HepG2 (cell line): ENCODE measurements around the gene FNDC3B. TPM values are rescaled to one million over a fixed set of nuclear protein-coding genes. Genes with fewer than 3 reads are reported as not detected.

Source experiments
- BORCS8-MEF2B ChIP-seq: sonication (generic); formaldehyde crosslinking; IDR thresholded peaks from 2 replicates; pipeline ENCODE4 v1.8.0; 2022; ENCODE audit warnings: mild to moderate bottlenecking, missing genetic modification reagents
- CC2D1A ChIP-seq: sonication (generic); formaldehyde crosslinking; IDR thresholded peaks from 2 replicates; pipeline ENCODE4 v1.8.1; 2023; ENCODE audit warnings: mild to moderate bottlenecking, missing genetic modification reagents
- HDAC2 ChIP-seq: sonication (generic); formaldehyde crosslinking; IDR thresholded peaks from 2 replicates; pipeline ENCODE4 v1.4.0; 2020; ENCODE audit warnings: missing genetic modification reagents
- HNRNPUL1 ChIP-seq: fragments of 200-400 bp; formaldehyde crosslinking; IDR thresholded peaks from 2 replicates; pipeline ENCODE4 v1.6.1; 2017; ENCODE audit warnings: low read depth, mild to moderate bottlenecking, low read length, moderate library complexity
- HOMEZ ChIP-seq: IDR thresholded peaks from 2 replicates; pipeline ENCODE4 v1.6.1; 2016; ENCODE audit warnings: low read depth
- IKZF5 ChIP-seq: IDR thresholded peaks from 2 replicates; pipeline ENCODE4 v1.6.1; 2018; ENCODE audit warnings: missing genetic modification reagents, mild to moderate bottlenecking, missing compliant biosample characterization
- LCORL ChIP-seq, 2 experiments: fragments of 450-650 bp in 1 of 2; sonication (generic) in 1 of 2; formaldehyde crosslinking in 1 of 2; IDR thresholded peaks; 2 replicates each; pipeline versions ENCODE4 v1.5.0 to v1.6.1; 2017 to 2020; ENCODE audit warnings: antibody characterized with exemption in 1 of 2, missing genetic modification reagents in 1 of 2
- MEF2D ChIP-seq: sonication (generic); formaldehyde crosslinking; IDR thresholded peaks from 2 replicates; pipeline ENCODE4 v1.5.1; 2020; ENCODE audit warnings: mild to moderate bottlenecking, missing genetic modification reagents
- MXD4 ChIP-seq: IDR thresholded peaks from 2 replicates; pipeline ENCODE4 v1.6.1; 2016; ENCODE audit warnings: mild to moderate bottlenecking, missing biosample characterization, missing genetic modification reagents
- MYC ChIP-seq: sonication (generic); formaldehyde crosslinking; IDR thresholded peaks from 2 replicates; pipeline ENCODE4 v1.9.0; 2021; ENCODE audit warnings: missing genetic modification reagents, borderline replicate concordance
- MYPOP ChIP-seq: sonication (generic); formaldehyde crosslinking; IDR thresholded peaks from 2 replicates; pipeline ENCODE4 v1.8.1; 2023; ENCODE audit warnings: mild to moderate bottlenecking, moderate library complexity, missing genetic modification reagents
- NFIB ChIP-seq: sonication (generic); formaldehyde crosslinking; IDR thresholded peaks from 2 replicates; pipeline ENCODE4 v1.9.0; 2021; ENCODE audit warnings: missing genetic modification reagents, mild to moderate bottlenecking, borderline replicate concordance
- RARA ChIP-seq: IDR thresholded peaks from 2 replicates; pipeline ENCODE4 v1.6.1; 2016; ENCODE audit warnings: missing genetic modification reagents, missing compliant biosample characterization
- RXRB ChIP-seq: IDR thresholded peaks from 2 replicates; pipeline ENCODE4 v1.6.1; 2016; ENCODE audit warnings: borderline replicate concordance, missing genetic modification reagents, missing compliant biosample characterization
- SSRP1 ChIP-seq: IDR thresholded peaks from 2 replicates; pipeline ENCODE4 v1.6.1; 2016; ENCODE audit warnings: control low read depth
- YEATS4 ChIP-seq: sonication (generic); formaldehyde crosslinking; IDR thresholded peaks from 2 replicates; pipeline ENCODE4 v1.4.0; 2020; ENCODE audit warnings: missing genetic modification reagents, borderline replicate concordance
- ZC3H13 ChIP-seq: sonication (generic); formaldehyde crosslinking; IDR thresholded peaks from 2 replicates; pipeline ENCODE4 v1.8.1; 2023; ENCODE audit warnings: mild to moderate bottlenecking, missing genetic modification reagents, moderate library complexity
- ZFP91 ChIP-seq: sonication (generic); formaldehyde crosslinking; IDR thresholded peaks from 2 replicates; pipeline ENCODE4 v1.9.0; 2022; ENCODE audit warnings: missing genetic modification reagents, mild to moderate bottlenecking, borderline replicate concordance
- ZNF34 ChIP-seq: sonication (generic); formaldehyde crosslinking; IDR thresholded peaks from 2 replicates; pipeline ENCODE4 v1.4.0; 2020; ENCODE audit warnings: mild to moderate bottlenecking, missing genetic modification reagents, borderline replicate concordance
- ZNF547 ChIP-seq: sonication (generic); formaldehyde crosslinking; IDR thresholded peaks from 2 replicates; pipeline ENCODE4 v1.5.1; 2020; ENCODE audit warnings: mild to moderate bottlenecking, missing genetic modification reagents
- ZNF577 ChIP-seq: sonication (generic); formaldehyde crosslinking; IDR thresholded peaks from 2 replicates; pipeline ENCODE4 v1.4.0; 2020; ENCODE audit warnings: mild to moderate bottlenecking, low read depth, missing genetic modification reagents, borderline replicate concordance
- ZNF670 ChIP-seq: sonication (generic); formaldehyde crosslinking; IDR thresholded peaks from 2 replicates; pipeline ENCODE4 v1.8.0; 2022; ENCODE audit warnings: mild to moderate bottlenecking, missing genetic modification reagents, borderline replicate concordance
- ZNF747 ChIP-seq: sonication (generic); formaldehyde crosslinking; IDR thresholded peaks from 2 replicates; pipeline ENCODE4 v1.8.1; 2023; ENCODE audit warnings: missing genetic modification reagents, mild to moderate bottlenecking, borderline replicate concordance
- ZNF761 ChIP-seq: sonication (generic); formaldehyde crosslinking; conservative IDR thresholded peaks from 2 replicates; pipeline ENCODE4 v1.4.0; 2020; ENCODE audit warnings: mild to moderate bottlenecking, missing genetic modification reagents
- polyA plus RNA-seq, 8 experiments: library from polyadenylated mRNA; depleted of rRNA in 3 of 8; stranded (reverse) in 7 of 8; unstranded in 1 of 8; fragments of >200 nt; fragmentation: Illumina TruSeq in 4 of 8; extraction: Trizol in 4 of 8; gene quantifications; 2 replicates each; pipeline versions ENCODE4 v1.2.1 to v1.2.3, GENCODE V29; 2011 to 2016; ENCODE audit warnings: low read depth in 4 of 8, missing spikeins in 1 of 8, mixed read lengths in 1 of 8; ENCODE audit not compliant: insufficient read depth in 1 of 8
- total RNA-seq, 5 experiments: library from RNA; depleted of rRNA; stranded (reverse); fragments of >200 nt; fragmentation: Illumina TruSeq; extraction: Trizol; gene quantifications; 2 replicates each; pipeline ENCODE4 v1.2.3, GENCODE V29; 2016; ENCODE audit warnings: low read depth in 1 of 5

The FNDC3B gene
- total and polyA plus RNA-seq, 2 of the 13 experiments (the other 11 are each of a cell fraction or from before 2014, with no cell fraction given) = 74.8 to 103 TPM

- TF ChIP-seq YEATS4 (no peak), SSRP1 (CRISPR knock-in tag) (0 out of 2 replicates have a peak, but pooled peaks have one; percentile 40), ZNF577 (no peak), ZNF547 (CRISPR knock-in tag) (no peak), BORCS8-MEF2B (CRISPR knock-in tag) (no peak), HDAC2 (CRISPR knock-in tag) (peak; percentile 40), MYC (no peak), MYPOP (CRISPR knock-in tag) (no peak), NFIB (no peak), RXRB (CRISPR knock-in tag) (peak; percentile 75; the same call in 1 of the 2 replicates), ZNF34 (CRISPR knock-in tag) (no peak), HOMEZ (CRISPR knock-in tag) (peak; percentile 73; the same call in 1 of the 2 replicates), ZNF747 (CRISPR knock-in tag) (peak; percentile 20; the same call in 1 of the 2 replicates), ZC3H13 (CRISPR knock-in tag) (0 out of 2 replicates have a peak, but pooled peaks have one; percentile 50), ZNF761 (CRISPR knock-in tag) (no peak), RARA (CRISPR knock-in tag) (peak; percentile 53; the same call in 1 of the 2 replicates), MXD4 (CRISPR knock-in tag) (peak; percentile 34; the same call in 1 of the 2 replicates), ZNF670 (CRISPR knock-in tag) (0 out of 2 replicates have a peak, but pooled peaks have one; percentile 30), HNRNPUL1 (peak; percentile 85), CC2D1A (CRISPR knock-in tag) (no peak), ZFP91 (CRISPR knock-in tag) (no peak), IKZF5 (CRISPR knock-in tag) (no peak), MEF2D (CRISPR knock-in tag) (peak; percentile 53; the same call in 1 of the 2 replicates), LCORL (IDR thresholded peaks at IDR 0.05) (no peak), LCORL (CRISPR knock-in tag; IDR thresholded peaks at IDR 0.05) (0 out of 2 replicates have a peak, but pooled peaks have one; percentile 17)
Observed at GRCh38 chr3:172065967-172066762, 26.8 kb downstream of the FNDC3B start (continued).
